SKM-1 treated with dmso at 0.1 percent for 144 hours (cell line): ENCODE measurements around the gene CACHD1.
A peak's percentile ranks its signal among the peaks of the same experiment; 100 is the strongest.

Experiments used
- DNase-seq: peaks from one replicate; lab custom pipeline; 2025; ENCODE audit not compliant: unreplicated experiment; lab: John Stamatoyannopoulos, UW

CACHD1 gene

GRCh38 chr1:64495878-64496277 lies 25.9 kb downstream of the CACHD1 start:
- DNase-seq: no peak

- DNase-seq: no peak
These were observed 26.7 kb downstream of the CACHD1 start for GRCh38 chr1:64496606-64497005.

- DNase-seq: no peak
These were observed 27.4 kb downstream of the CACHD1 start for GRCh38 chr1:64497088-64497883.

- DNase-seq: no peak
These were observed 28.4 kb downstream of the CACHD1 start for GRCh38 chr1:64498325-64498724.

- no peak for DNase-seq
These were observed 29.1 kb downstream of the CACHD1 start for GRCh38 chr1:64499011-64499410.

- DNase-seq: no peak
These were observed 30.0 kb downstream of the CACHD1 start for GRCh38 chr1:64499966-64500365.

- no peak for DNase-seq
These were observed 32.2 kb downstream of the CACHD1 start for GRCh38 chr1:64502083-64502482.

GRCh38 chr1:64502931-64503330 lies 33.0 kb downstream of the CACHD1 start:
- DNase-seq: no peak

GRCh38 chr1:64505232-64505943 lies 35.5 kb downstream of the CACHD1 start:
- DNase-seq: no peak

- DNase-seq: no peak
These were observed 36.2 kb downstream of the CACHD1 start for GRCh38 chr1:64505944-64506655.

- DNase-seq: no peak
These were observed 38.7 kb downstream of the CACHD1 start for GRCh38 chr1:64508629-64509028.

GRCh38 chr1:64511044-64511443 lies 41.1 kb downstream of the CACHD1 start:
- peak; percentile 43 for DNase-seq

GRCh38 chr1:64512206-64512605 lies 42.3 kb downstream of the CACHD1 start:
- peak; percentile 94 for DNase-seq

GRCh38 chr1:64513545-64513944 lies 43.6 kb downstream of the CACHD1 start:
- DNase-seq: no peak

- no peak for DNase-seq
These were observed 44.4 kb downstream of the CACHD1 start for GRCh38 chr1:64514197-64514765.

- peak; percentile 4 for DNase-seq
These were observed 45.5 kb downstream of the CACHD1 start for GRCh38 chr1:64515427-64515826.

GRCh38 chr1:64516301-64516700 lies 46.4 kb downstream of the CACHD1 start:
- no peak for DNase-seq

GRCh38 chr1:64516803-64517568 lies 47.1 kb downstream of the CACHD1 start:
- no peak for DNase-seq

- no peak for DNase-seq
These were observed 47.7 kb downstream of the CACHD1 start for GRCh38 chr1:64517640-64518039.

GRCh38 chr1:64518692-64519481 lies 49.0 kb downstream of the CACHD1 start:
- DNase-seq: no peak
